Tibial artery (tissue), 4 donors: ENCODE data around the gene SIL1.

ENCODE experiments used
- DNase-seq, 2 donors: peaks; one replicate each; pipeline ENCODE4 v3.0.0-alpha.2; 2019
- H3K27ac ChIP-seq, 2 donors: fragments of 200-600 bp; sonication (generic) in 1 of 2; 1 replicate in 1 of 2; 2 replicates in 1 of 2; pipeline ENCODE4 v1.5.1; 2018 to 2019; ENCODE audit warnings: mild to moderate bottlenecking in 1 of 2
- H3K27me3 ChIP-seq, 2 donors: fragments of 200-600 bp; sonication (generic) in 1 of 2; one replicate each; pipeline versions ENCODE4 v1.5.1 to v1.6.0; 2016 to 2019
- H3K36me3 ChIP-seq, 3 donors: fragments of 200-600 bp; sonication (generic) in 2 of 3; one replicate each; pipeline ENCODE4 v1.5.1; 2016 to 2019; ENCODE audit warnings: mild to moderate bottlenecking in 2 of 3
- H3K4me1 ChIP-seq, 4 donors: fragments of 200-600 bp; sonication (generic) in 2 of 4; 1 replicate in 3 of 4; 2 replicates in 1 of 4; pipeline ENCODE4 v1.5.1; 2016 to 2019
- H3K4me3 ChIP-seq, 2 donors: fragments of 200-600 bp; sonication (generic) in 1 of 2; 1 replicate in 1 of 2; 2 replicates in 1 of 2; pipeline ENCODE4 v1.5.1; 2018 to 2019; ENCODE audit warnings: mild to moderate bottlenecking in 2 of 2
- H3K9me3 ChIP-seq, 3 donors: fragments of 200-600 bp; sonication (generic) in 1 of 3; one replicate each; pipeline ENCODE4 v1.5.1; 2016 to 2019
- CTCF ChIP-seq, 2 experiments: fragments of 200-600 bp in 1 of 2; fragments of 450-650 bp in 1 of 2; IDR thresholded peaks; one replicate each; pipeline ENCODE4 v1.5.1; 2017 to 2019; ENCODE audit warnings: antibody characterized with exemption in 2 of 2, mild to moderate bottlenecking in 1 of 2, moderate library complexity in 1 of 2
- intact Hi-C: fragments of 100-400 bp; cut with DNase I; formaldehyde crosslinking; loops from one replicate; pipeline ENCODE4 v1.15.0; 2023; ENCODE audit warnings: low total_unique reads

Gene SIL1

GRCh38 chr5:139236479-139236878 lies 38.3 kb upstream of the SIL1 start:
- TF ChIP-seq CTCF (IDR thresholded peaks at IDR 0.05) = no peak
- intact Hi-C loops = no loop called here
- Histone ChIP-seq H3K36me3 (no peaks in the 10 kb centered on the region), H3K4me3 (no peak overlapping the region), H3K27ac (no peak overlapping the region), H3K27me3 (no peaks in the 10 kb centered on the region), H3K9me3 (no peaks in the 10 kb centered on the region), H3K4me1 (no peaks in the 10 kb centered on the region)
- no peak for DNase-seq

GRCh38 chr5:139232147-139232724 lies 34.1 kb upstream of the SIL1 start:
- no peak for TF ChIP-seq CTCF (IDR thresholded peaks at IDR 0.05)
- intact Hi-C loops = no loop called here

GRCh38 chr5:139228201-139228803 lies 30.1 kb upstream of the SIL1 start:
- intact Hi-C loops = no loop called here
- H3K9me3 ChIP-seq = no peaks in the 10 kb centered on the region
- no peaks in the 10 kb centered on the region for H3K27me3 ChIP-seq
- no peak overlapping the region for H3K27ac ChIP-seq
- no peaks in the 10 kb centered on the region for H3K36me3 ChIP-seq
- no peak overlapping the region for H3K4me3 ChIP-seq
- no peak for DNase-seq
- H3K4me1 ChIP-seq = no peaks in the 10 kb centered on the region
- no peak for TF ChIP-seq CTCF (IDR thresholded peaks at IDR 0.05)

More at GRCh38 chr5:139232147-139232724, 34.1 kb upstream of the SIL1 start:
- H3K27me3 ChIP-seq = no peaks in the 10 kb centered on the region
- H3K9me3 ChIP-seq = no peaks in the 10 kb centered on the region
- no peaks in the 10 kb centered on the region for H3K4me1 ChIP-seq
- H3K4me3 ChIP-seq = no peak overlapping the region
- H3K36me3 ChIP-seq = no peaks in the 10 kb centered on the region
- H3K27ac ChIP-seq = no peak overlapping the region
- DNase-seq = no peak

- Histone ChIP-seq H3K27me3 (no peaks in the 10 kb centered on the region), H3K36me3 (no peaks in the 10 kb centered on the region), H3K4me3 (no peak overlapping the region), H3K9me3 (no peaks in the 10 kb centered on the region), H3K27ac (no peak overlapping the region), H3K4me1 (no peaks in the 10 kb centered on the region)
- DNase-seq = no peak
- no peak for TF ChIP-seq CTCF (IDR thresholded peaks at IDR 0.05)
- intact Hi-C loops = no loop called here
These were observed 28.0 kb upstream of the SIL1 start for GRCh38 chr5:139226131-139226530.

- H3K36me3 ChIP-seq = no peaks in the 10 kb centered on the region
- intact Hi-C loops = no loop called here
- no peak for TF ChIP-seq CTCF (IDR thresholded peaks at IDR 0.05)
- no peaks in the 10 kb centered on the region for H3K27me3 ChIP-seq
- no peaks in the 10 kb centered on the region for H3K9me3 ChIP-seq
- DNase-seq = no peak
- no peak overlapping the region for H3K4me3 ChIP-seq
- H3K27ac ChIP-seq = no peak overlapping the region
- no peaks in the 10 kb centered on the region for H3K4me1 ChIP-seq
These were observed 25.3 kb upstream of the SIL1 start for GRCh38 chr5:139223481-139223880.
